HG03103 (cell line): ENCODE data around the gene TLE4.
"Not testable (repeated sequence)": the region's sequence is repeated elsewhere in the genome, so short reads cannot be mapped to it uniquely, and the experiment has no call there.

Experiments
- ATAC-seq: cut with Tn5 transposase; IDR thresholded peaks from one replicate; pipeline ENCODE4 v1.9.1; 2021; ENCODE audit warnings: low read depth; ENCODE audit not compliant: unreplicated experiment

The TLE4 gene

DNA sequence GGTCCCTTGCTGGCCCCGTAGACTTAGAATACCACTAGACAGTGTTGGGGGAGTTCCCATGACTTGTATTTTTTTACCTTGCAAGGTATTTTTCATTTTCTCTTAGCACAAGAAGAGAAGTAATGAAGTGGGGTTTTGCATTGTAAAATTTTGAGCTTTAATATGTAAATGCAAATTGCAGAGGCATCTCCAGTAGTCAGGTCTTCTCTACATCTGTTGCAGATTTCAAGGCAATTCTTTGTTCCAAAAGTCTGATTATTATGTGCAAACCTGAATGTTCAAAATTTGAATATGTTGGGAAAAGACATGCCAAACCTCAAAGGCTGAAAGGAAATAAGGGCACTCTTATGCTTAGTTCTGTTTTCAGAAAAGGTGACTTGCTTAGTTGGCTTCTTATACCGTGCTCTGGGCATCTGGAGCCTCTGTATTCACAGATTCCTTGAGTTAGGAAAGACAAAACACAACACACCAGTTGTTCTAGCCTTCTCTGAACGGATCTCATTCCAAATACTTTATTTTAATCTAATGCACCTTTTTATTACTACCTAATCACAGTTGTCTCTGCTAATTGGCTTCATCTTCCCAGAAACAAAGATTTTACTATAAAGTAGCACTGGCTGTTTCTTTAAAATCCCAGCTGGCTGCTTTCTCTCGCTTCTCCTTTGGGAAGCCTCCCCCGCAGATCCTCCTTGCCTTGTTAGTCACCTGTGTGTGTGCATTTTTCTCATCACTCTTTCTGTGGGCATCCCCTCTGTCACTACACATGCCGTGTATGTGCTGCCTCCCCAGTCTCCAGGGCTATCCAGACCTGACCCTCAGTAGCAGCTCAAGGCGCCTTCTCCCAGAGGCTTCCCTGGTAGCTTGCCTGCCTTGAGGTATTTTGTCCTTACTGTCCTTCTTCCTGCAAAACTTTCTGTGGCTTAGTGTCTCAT, 138.2 kb downstream of the TLE4 start:
- ATAC-seq: no peak

- ATAC-seq: no peak
Measured at GRCh38 chr9:79711874-79712273, 140.1 kb downstream of the TLE4 start.

DNA sequence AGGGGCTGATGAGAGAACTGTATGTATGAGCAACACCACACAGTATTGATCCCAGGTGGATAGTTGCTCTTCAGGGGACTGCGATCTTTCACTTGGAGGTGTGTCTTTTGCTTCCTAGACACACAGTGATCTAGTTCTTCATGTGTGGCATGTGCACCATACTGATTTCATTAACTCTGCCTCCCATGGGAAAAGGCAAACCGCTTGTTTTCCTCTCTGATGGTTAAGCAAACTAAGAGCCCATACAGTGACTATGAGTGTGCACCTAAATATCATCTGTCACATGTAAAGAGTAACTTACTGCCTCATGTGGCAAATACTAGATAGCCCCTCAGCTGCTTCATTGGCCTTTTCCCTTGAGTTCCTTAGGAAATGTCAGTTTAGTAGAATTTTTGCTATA, 147.3 kb downstream of the TLE4 start:
- ATAC-seq: no peak

- ATAC-seq: no peak
Measured at GRCh38 chr9:79719989-79720388, 148.2 kb downstream of the TLE4 start.

DNA sequence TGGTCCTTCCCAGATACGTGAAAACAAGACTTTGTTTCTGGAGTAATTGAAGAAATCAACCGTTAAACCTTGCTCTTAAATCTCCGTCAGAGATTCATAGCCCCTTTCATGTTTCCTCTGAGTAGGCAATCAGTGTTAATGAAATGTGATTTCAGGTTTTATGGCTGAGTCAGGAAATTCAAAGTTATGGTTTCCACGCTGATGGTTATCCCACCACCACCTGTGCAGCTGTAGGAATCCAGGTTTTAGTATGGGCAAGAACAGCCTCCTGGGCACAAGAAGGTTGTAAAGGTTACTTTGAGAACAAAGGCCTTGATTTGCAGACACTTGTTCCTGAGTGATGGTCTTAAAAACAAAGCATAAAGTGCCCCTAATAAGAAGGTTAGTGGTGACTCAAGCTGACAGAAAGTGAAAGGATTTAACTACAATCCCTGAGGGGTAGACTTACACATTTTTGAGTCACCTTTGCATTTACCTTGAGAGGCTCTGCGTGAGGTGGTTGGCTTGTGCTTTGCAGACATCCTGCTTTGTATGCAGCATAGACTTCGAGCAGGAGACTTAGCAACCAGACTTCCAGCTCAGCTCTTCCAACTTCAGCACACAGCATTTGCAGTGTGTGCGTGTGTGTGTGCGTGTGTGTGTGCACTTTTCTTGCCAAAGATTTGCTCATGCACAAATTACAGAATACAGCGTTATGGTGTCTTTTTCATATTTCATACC, 159.6 kb downstream of the TLE4 start:
- ATAC-seq: peak; percentile 74

GRCh38 chr9:79735023-79735779, 163.4 kb downstream of the TLE4 start:
- ATAC-seq: no peak

DNA sequence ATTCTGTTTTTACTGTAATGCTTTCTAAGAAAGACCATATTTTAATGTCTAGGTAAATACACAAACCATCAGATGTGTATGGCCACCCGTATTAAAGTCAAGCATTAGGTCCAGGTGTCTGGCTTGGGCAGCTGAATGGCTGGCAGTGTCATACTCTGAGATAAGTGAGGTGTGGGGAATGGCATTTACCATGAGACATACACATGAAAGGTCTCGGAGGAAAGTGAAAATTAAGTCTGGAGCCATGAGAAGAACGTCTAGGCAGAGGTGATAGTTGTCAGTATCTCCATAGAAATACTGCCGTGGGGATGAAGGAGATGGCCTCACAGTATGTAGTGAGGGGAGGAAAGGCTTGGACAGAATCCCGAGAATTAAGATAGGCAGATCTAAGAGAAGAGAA, 164.3 kb downstream of the TLE4 start:
- ATAC-seq: no peak

DNA sequence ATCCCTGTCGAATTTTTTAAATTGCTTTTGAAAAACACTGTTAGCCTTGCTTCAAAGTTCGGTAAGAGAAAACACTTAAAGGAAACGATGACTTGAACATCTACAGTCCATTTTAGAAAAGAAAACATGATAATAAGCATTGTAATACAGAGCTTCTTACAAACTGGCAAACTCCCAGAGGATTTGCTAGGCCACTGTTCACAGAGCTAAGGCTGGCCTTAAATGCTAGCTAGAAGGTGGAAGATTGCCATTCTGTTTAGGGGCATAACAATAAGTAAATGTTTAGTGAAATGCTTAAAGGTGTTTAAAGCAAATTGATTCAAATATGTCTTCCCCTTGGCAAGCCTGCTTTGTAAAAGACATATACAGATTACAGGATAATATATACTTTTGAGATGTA, 169.6 kb downstream of the TLE4 start:
- no peak for ATAC-seq

- ATAC-seq: no peak
Measured at GRCh38 chr9:79742110-79742721, 170.5 kb downstream of the TLE4 start.

DNA sequence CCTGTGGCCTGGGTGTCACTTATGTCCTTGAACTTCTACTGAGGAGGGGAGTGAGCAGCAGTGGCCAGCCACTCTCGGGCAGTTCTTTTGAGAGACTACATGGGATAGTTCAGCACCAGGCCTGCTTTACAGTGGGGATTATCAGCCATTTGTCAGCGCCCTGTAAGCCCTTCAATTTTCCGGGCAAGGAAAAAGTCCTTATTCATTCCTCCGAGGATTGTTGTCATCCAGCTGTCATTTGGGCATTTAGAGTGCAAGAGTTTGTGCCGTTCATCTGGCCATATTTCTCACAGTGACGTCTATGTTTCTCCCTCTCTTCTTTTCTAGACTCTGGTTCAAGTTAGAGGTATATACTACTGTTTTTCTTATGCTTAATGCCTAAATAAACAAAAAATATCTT, 172.8 kb downstream of the TLE4 start:
- ATAC-seq: no peak

GRCh38 chr9:79745752-79746336, 174.1 kb downstream of the TLE4 start:
- no peak for ATAC-seq

DNA sequence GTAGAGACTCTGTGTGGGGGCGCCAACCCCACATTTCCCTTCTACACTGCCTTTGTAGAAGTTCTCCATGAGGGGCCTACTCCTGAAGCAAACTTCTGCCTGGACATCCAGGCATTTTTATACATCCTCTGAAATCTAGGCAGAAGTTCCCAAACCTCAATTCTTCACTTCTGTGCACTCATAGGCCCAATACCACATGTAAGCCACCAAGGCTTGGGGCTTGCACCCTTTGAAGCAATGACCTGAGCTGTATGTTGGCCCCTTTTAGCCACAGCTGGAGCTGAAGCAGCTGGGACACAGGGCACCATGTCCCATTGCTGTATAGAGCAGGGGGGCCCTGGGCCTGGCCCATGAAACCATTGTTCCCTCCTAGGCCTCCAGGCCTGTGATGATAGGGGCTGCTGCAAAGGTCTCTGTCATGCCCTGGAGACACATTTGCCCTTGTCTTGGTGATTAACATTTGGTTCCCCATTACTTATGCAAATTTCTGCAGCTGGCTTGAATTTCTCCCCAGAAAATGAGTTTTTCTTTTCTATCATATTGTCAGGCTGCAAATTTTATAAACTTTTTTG, 180.2 kb downstream of the TLE4 start:
- not testable (repeated sequence) for ATAC-seq

DNA sequence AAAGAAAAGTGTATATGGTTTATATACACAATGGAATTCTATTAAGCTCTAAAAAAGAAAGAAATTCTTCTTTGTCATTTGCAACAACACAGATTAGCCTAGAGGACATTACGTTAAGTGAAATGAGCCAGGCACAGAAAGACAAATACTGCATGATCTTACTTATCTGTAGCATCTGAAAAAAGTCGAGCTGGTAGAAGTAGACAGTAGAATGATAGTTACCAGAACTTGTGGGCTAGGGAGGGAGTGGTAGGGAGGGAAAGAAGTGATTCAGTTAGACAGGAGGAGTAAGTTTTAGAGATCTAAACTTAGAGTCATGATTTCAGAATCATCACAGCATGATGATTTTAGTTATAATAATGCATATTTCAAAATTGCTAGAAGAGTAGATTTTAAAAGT, 184.6 kb downstream of the TLE4 start:
- ATAC-seq: no peak

DNA sequence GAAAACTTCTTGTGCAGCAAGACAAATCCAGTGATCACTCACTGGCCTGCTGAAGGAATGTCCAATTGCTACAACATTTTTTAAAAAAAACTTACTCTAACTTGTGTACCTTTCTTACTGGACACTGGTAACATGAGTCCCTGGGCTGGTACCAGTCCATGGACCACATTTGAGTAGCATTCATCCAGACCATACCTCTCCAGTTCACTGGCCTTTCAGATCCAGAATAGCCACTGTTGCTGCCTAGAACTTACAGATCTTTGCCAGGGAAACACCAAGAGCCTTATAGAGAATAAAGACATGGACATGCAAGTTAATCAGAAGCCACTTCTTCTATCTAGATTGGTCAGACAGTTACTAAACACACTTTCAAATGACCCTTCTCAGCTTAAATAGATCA, 185.3 kb downstream of the TLE4 start:
- ATAC-seq: no peak

DNA sequence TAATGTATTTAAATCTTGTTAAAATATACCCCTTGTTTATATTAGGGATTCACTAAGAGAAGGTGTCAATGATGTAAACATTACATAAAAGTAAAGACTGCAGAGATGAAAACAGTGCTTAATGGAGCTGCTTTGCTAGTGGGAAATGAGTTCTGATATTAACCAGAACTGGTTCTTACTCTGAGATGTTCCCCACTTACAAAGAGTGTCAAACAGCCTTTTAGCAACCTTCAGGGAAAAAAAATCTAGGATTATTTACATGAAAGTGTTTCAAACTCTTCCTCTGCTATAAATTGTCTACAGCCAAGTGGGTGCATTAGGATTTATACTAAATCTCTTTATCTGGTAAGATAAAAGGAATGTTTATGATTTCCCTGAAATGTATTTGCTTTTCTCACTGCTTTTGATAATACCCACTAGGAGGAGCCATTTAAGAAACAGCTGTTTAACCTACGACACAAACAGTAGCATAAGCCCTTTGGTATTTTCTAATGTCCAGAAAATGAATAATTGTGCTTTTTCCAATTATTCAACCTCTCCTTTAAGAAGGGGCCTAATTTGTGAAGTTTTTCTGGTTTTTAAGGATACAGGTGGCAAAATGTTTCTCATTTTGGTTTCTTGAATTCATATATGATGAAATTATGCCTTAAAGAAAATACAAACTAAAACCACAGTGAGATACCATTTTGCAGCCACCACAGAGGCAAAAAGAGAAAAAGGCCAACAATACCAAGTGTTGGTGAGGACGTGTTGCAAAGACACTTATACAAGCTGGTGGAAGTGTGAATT, 186.3 kb downstream of the TLE4 start:
- ATAC-seq: no peak

GRCh38 chr9:79759460-79759859, 187.7 kb downstream of the TLE4 start:
- no peak for ATAC-seq

GRCh38 chr9:79762070-79762469, 190.3 kb downstream of the TLE4 start:
- no peak for ATAC-seq

GRCh38 chr9:79763671-79764285, 192.0 kb downstream of the TLE4 start:
- ATAC-seq: no peak

- no peak for ATAC-seq
Measured at GRCh38 chr9:79764374-79764773, 192.6 kb downstream of the TLE4 start.
